GM18867 (cell line): ENCODE results near the gene LIM2.
A peak's percentile ranks its signal among the peaks of the same experiment; 100 is the strongest.
"Not testable (repeated sequence)": the region's sequence is repeated elsewhere in the genome, so short reads cannot be mapped to it uniquely, and the experiment has no call there.

Experiments used
- ATAC-seq: cut with Tn5 transposase; IDR thresholded peaks from one replicate; pipeline ENCODE4 v1.9.1; 2021; ENCODE audit warnings: mild to moderate bottlenecking, moderate library complexity; ENCODE audit not compliant: unreplicated experiment

Gene LIM2, protein sequence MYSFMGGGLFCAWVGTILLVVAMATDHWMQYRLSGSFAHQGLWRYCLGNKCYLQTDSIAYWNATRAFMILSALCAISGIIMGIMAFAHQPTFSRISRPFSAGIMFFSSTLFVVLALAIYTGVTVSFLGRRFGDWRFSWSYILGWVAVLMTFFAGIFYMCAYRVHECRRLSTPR

DNA sequence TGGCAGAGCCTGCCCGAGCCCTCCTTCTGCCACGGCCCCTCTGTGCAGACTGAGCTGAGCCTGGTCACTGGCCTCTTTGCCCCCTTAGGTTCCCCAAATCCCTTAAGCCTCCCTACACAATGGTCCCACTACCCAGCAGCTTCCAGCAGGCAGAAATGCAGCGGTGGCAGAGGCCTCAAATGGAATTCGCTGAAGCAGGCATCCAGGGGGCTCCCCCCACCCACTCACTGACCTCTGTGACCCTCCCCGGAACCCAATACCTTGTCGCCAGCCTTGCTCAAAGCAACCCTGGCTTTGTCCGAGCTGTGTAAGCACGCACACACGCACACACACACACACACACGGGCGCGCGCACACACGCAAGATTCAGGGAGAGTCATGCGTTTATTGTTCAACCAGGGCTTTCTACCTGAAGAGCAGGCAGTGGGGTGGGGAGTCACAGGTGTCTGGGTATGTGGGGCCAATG is at the start of gene LIM2:
TSS of gene LIM2 (minus strand) at position 51 of the 466 bp plus-strand sequence. CDS start 531 bp downstream, outside the sequence.
- no peak for ATAC-seq

DNA sequence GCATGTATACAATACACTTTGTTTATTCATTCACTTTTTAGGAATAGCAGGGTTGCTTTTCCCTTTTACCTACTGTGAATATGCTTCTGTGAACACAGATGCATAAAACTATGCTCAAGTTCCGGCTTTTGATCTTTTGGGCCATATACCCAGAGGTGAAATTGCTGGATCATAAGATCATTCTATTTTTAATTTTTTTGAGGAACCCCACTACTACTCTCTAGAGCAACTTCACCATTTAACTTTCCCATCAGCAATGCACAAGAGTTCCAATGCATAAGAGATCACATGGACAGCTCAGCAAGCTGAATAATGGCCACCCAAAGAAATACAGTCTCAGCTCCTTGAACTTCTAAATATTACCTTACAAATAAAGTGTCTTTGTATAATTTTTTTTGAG is 46.7 kb upstream of the LIM2 start:
- ATAC-seq: no peak

DNA sequence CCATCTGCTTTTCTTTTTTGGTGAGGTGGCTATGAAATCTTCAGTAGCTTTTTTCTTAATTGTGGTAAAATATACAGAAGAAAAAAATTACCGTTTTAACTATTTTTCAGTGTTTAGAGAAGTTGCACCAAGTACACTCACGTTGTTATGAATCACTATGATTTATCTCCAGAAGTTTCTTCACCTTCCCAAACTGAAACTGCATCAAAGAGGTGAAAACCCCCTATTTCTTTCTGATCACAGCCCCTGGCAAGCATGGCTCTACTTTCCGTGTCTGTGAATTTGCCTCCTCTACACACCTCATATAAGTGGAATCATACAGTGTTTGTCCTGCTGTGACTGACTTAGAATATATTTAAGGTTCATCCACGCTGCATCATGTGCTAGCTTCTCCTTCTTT is 45.3 kb upstream of the LIM2 start:
- ATAC-seq: no peak

DNA sequence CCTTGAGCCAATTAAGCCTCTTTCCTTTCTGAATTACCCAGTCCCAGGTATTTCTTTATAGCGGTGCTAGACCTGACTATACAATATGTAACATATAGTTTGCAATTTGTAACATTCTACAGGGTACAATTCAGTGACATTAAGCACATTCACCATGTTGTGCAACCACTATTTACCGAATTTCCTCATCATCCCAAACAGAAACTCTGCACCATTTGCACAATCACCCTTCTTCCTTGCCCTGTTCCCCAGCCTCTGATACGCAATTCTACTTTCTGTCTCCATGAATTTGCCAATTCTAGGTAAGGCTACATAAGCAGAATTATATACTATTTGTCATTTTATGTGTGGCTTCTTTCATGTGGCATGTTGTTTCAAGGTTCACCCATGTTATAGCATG is 43.4 kb upstream of the LIM2 start:
- no peak for ATAC-seq

DNA sequence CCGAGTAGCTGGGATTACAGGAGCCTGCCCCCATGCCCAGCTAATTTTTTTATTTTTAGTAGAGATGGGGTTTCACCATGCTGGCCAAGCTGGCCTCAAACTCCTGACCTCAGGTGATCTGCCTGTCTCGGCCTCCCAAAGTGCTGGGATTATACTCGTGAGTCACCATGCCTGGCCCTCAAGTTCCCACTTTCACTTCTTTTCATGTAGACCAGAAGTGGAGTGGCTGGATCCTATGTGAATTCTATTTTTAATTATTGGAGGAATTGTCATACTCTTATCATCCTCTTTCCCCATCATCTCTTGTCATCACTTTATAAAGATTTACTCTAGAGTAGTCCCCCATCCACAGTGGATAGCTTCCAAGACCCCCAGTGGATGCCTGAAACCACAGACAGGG is 42.4 kb upstream of the LIM2 start:
- ATAC-seq: no peak

DNA sequence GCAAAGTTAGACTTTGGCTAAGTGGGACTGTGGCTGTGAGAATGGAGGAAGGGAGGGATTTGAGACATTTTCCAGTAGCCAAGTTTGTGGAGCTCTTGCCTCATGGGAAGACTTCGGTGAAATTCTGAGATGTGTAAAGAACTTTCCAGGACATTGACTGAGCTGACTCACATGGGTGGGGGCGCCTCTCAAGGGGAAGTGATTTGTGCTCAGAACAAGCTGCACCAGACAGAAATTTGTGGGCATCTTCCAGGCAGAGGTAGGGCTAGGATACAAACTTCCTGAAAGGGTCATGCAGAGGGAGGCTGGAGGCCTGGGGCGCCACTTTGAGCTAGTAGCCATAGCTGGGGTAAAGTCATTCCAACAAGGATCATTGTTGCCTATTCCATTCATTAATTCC is 39.4 kb upstream of the LIM2 start:
- ATAC-seq: no peak

DNA sequence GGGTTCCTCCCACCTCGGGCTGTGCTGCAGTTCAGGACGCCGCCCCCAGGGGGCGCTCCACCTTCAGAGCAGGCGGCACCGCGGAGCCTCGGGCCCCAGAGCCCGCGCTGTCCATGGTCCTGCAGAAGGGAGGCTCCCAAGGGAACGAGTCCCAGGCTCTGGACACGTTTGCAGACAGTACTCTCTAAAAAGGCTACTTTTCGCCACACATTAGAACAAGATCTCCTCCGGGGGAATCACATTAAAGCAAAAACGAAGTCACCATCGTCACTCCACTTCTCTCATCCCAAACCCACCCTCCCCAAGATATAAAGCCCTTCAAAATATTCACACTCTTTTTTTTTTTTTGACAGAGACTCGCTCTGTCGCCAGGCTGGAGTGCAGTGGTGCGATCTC is 34.3 kb upstream of the LIM2 start:
- ATAC-seq: peak; percentile 49

DNA sequence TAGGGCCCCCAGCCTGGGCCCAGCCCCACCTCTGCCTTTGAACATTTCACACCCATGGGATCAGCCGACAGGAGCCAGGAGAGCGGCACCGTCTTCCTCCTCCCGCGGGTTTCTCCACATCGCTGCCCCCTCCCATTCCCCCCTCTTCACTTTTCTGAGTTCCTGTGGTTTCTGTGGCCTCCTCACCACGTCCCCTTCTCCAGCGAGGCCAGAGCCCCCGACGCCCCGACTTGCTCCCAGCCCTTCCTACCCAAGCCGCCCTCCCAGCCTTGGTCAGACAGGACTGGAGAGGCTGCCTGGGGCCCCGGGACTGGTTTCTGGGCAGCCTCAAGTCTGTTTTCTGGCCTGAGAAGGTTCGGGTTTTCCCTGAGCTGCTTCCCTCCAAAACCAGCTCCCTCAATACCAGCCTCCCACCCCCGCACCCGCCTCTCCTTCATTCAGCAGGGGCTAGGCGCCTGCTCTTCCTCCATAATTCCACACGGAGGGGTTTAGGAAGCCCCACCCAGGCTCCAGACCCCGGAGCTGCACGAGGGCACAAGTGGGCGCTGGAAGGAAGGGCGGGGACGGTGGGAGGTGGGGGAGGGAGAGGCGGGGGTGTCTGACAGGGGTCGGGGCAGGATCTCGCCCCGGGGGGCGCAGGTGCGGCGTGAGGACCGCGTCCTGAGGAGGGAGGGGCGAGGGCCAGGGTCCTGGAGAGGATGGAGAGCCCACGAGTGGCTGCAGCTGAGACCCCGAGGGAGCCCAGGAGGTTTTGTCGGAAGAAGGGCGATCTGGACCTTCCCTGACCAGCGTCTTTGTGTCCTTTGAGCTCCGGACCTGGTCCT is 33.7 kb upstream of the LIM2 start:
- no peak for ATAC-seq

DNA sequence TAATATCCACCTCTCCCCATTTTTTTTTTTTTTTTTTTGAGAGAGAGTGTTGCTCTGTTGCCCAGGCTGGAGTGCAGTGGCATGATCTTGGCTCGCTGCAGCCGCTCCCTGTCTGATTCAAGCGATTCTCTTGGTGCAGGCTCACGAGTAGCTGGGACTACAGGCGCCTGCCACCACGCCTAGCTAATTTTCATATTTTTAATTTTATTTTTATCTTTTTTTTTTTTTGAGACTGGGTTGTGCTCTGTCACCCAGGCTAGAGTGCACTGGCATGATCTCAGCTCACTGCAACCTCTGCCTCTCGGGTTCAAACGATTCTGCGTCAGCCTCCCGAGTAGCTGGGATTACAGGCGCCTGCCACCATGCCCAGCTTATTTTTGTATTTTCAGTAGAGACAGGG is 32.7 kb upstream of the LIM2 start:
- ATAC-seq: not testable (repeated sequence)

DNA sequence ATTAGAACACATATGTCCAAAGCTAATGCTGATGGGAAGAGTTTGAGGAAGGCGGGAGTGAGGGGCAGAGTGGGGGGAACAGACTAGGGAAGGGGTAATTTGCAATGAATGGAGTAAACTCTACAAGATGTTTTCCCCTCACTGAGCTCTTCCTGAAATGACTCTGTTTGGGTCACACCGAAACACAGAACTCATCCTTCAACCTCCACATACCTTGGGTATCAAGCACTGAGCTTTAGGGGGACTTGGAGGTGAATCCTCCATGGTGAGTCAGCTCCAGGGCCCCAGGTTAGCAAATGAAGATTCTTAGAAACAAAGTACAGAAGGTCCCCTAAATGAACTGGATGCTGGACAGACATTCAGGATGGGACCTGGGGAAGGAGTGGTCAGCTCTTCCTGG is 30.9 kb upstream of the LIM2 start:
- ATAC-seq: no peak

DNA sequence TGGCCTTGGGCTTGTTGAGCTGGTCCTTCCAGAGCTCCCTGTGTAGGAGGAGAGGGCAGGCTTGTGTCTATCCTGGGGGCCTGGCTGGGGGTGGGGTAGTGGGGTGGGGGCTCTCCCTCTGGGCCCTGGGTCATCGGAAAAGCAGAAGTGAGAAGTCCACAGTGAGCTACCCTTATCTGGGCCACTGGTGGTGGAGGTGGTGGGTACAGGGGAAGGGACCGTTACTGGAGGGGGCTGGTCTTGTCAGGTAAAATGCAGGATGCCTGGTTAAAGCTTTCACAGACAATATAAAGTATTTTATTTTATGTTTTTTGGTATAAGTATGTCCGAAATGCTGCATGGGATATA is 30.0 kb upstream of the LIM2 start:
- peak; percentile 24 for ATAC-seq

DNA sequence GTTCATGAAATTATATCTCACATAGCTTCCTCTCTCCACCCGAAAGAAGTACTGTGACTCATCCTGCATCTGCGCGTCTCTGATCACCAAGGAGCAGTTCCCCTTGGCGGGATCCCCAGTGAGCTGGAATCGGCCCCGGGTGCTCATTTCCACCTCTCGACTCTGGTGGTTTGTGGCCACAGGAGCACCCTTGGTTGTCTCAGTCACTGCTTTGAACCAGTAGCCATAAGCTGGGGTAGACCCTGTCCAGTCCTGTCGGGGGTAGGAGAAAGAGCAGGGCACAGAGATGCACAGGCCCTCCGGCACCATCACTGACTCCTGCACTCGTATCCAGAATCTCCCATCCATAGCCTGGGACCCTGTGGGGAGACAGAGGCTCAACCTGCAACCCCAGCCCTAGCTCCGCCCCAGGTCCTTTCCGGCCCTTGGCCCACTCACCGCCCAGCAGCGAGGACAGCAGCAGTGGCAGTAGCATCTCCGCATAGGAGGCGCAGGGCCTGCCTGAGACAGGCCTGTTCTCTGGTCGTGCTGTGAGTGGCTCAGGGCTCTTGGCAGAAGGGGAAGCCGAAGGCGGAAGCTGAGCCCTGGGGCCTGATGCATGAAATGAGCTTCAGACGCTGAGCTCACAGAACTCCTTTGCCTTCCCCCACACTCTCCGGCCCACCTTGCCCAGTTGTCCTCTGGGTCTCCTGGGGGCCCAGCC is 29.5 kb upstream of the LIM2 start, which contains the start of gene SIGLEC10:
TSS of gene SIGLEC10 (minus strand) at position 536 of the 703 bp plus-strand sequence. CDS start at position 475, 61 bp downstream.
- peak; percentile 69 for ATAC-seq

DNA sequence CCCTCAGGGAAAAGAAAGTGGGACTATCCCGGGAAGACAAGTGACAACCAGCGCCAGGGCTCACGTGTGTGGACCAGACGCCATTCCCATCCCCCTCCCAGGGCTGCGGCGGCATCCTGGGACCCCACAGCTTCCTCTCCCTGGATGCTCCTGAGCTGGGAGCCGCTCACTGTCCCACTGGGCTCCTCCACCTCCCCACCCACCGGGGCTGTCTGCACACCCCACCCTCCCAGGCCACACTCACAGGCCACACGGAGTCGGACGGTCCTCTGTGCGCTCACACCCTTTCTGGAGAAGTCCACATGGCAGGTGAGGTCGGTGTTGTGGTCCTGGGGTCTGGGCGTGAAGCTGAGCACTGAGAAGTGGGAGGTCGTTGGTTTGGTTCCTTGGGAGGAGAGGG is 28.6 kb upstream of the LIM2 start:
- ATAC-seq: not testable (repeated sequence)

DNA sequence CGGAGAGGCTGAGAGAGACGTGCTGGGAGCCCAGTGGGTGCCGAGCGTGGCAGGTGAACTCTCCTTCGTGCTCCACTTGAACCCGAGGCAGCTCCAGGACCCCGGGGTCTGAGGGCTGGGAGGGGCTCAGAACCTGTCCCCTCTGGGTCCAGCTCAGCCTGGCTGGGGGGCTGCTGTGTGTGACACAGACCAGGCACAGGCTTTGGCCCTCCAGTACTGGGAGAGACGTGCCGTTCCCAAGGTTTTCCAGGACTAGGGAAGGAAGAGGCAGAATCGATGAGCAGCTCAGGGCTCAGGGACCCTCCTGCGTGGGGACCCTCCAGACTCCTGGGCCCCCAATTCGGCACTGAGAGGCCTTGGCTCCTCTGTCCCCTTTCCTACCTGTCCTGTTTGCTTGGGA is 27.4 kb upstream of the LIM2 start:
- ATAC-seq: no peak

DNA sequence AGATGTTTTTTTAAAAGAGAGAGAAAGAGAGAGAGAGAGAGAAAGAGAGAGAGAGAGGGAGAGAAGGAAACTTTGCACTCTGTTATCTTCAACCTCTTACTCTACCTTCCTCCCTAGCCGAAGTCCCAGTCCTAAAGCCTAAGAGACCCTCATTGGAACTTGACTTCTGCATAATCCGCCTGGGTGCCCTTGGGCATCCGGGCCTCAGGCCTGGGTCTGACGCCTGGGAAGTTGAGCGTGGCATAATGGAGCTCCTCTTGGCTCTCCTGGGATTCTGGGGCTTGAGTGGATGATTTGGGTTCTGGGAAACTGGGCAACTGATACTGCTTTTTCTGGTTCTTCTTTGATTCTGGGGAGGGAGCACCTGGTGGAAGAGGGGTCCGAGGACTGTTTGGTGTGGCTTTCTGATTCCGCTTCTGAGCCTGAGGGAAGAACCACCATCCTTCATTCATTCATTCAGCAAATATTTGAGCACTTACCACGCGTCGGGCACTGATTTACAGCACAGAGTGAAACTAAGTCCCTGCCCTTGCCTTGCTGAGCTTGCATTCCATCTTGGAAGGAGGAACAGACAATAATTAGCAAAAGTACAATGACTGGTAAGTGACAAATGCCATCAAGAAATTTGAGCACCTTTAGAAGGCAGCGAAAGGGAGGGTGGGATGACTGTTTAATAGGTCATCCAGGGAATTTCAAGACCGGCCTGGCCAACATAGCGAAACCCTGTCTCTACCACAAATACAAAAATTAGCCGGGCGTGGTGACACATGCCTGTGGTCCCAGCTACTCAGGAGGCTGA is 23.4 kb upstream of the LIM2 start:
- ATAC-seq: no peak

DNA sequence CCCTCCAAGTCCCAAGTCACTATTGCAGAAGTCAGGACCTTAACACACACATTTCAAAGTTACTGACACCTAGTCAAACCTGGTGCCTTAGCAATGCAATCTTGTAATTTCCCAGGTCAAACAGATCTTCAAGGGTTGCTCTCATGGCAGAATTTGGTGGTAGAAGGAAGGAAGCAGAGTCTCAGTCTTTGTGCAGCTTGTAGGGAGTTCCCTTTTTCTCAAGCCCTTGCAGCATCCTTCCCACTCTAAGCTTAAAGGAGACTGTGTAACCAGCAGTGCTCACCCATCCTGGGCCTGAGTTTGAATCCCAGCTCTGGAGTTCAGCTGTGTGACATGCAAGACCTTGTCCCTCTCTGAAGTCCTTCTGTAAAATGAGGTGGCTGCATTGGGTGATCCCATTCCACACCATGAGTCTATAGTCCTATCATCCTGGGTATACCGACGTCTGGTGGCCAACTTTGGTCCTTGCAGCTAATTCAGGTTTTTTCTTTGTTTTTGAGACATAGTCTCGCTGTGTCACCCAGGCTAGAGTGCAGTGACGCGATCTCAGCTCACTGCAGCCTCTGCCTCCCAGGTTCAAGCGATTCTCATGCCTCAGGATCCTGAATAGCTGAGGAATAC is 19.8 kb upstream of the LIM2 start:
- no peak for ATAC-seq

DNA sequence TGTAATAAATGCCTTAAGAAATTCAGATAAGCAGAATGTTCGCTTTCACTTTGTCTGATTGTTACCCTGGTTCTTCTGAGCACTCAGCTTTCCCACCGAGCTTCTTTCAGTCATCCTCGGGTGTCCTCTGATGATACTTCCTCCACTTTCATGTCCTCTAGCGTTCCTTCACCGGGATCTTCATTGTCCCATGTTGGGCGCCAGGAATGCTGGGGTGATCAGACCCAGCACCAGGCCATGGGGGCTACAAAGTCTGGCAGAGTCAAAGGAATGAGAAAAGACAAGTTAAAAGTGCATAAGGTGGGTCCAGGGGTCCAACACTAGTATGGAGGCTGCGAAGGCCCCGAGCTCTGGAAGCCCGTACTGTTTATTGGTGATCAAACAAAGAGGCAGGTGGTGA is 14.3 kb upstream of the LIM2 start:
- ATAC-seq: no peak

DNA sequence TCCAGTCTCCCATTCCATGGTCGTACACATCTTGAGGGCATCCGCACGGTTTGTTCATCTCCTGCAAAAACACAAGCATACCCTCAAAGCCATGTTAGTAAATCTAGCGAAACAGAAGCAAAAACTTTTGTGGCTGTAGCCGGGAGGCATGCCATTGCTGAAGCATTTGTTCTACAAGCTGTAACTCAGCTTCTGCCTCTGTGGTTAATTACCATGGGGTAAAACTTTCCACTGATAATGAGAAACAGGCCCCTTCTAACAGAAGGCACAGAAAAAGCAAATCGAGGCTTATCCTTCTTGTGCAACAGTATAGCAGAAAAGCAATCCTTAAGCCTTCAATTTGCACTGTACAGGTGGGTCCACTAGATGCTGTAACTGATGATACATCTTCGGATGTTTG is 12.2 kb upstream of the LIM2 start:
- not testable (repeated sequence) for ATAC-seq

DNA sequence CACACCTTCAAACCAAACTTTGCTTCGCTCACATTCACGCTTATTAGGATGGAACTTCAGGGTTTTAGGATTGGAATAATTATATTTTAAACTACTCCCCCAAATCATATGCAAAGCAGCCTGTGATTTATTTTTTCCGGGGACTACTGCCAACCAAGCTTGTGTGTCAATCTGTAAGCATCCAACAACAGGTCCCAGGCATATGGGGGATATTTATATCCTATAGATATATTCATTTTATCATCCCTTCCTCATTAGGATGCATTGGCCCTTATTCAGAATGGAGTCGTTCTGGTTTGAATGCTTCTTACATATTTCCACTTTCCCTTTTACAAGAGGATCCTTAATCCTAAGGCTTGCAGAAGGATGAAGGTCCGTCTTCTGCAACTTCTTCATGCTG is 11.5 kb upstream of the LIM2 start:
- ATAC-seq: no peak

DNA sequence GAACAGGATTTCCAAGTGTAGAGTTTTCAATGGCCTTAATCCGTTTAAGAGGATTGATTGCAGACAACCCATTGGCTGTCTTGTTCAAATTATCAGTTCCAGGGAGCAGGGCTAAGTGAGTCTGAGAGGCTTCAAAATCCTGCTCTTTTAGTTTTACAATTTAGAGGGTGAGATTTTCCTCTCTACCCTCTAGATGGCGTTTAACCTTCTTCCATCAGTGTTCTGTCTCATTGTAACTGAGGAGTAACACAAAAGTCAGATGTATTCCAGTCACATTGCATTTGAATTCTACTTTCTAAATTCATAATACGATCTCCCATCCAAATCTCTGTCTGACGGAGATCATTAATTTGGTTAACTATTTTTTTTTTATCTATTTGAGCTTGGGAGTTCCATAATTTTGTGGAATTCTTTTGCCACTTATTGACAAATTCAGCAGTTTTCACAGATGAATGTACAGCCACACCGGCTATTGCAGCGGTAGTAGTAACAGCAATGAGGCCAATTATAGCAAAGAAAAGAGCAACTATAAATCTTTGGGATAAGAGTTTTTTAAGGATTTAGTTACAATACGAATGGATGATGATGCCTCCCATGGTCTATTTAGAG is 10.4 kb upstream of the LIM2 start:
- no peak for ATAC-seq
